ENCODE measurements around the gene KLK10.

KLK10 gene

DNA sequence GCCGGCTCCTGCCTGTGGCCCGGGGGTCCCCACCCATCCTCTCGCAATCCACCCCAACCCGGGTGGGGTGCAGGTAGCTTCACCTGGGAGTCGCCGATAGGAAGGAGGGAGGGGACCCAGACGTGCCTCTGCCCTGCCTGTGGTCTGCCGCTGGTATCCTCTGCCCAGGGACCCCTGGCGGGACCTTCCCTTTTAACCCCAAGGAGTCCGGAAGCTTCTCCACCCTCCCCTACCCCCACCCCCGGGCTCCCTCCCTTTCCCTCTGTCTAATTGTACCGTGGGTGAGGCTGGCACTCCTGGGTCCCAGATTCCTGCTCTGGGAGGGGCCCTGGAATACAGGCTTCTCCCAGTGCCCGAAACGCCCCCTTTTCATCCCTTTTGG, at the start of gene KLK10:
TSS of gene KLK10 (minus strand) at position 166 of the 382 bp plus-strand sequence. CDS start 579 bp downstream, outside the sequence.
- DNase-seq (ENCODE audit: low read depth) = no peak

DNA sequence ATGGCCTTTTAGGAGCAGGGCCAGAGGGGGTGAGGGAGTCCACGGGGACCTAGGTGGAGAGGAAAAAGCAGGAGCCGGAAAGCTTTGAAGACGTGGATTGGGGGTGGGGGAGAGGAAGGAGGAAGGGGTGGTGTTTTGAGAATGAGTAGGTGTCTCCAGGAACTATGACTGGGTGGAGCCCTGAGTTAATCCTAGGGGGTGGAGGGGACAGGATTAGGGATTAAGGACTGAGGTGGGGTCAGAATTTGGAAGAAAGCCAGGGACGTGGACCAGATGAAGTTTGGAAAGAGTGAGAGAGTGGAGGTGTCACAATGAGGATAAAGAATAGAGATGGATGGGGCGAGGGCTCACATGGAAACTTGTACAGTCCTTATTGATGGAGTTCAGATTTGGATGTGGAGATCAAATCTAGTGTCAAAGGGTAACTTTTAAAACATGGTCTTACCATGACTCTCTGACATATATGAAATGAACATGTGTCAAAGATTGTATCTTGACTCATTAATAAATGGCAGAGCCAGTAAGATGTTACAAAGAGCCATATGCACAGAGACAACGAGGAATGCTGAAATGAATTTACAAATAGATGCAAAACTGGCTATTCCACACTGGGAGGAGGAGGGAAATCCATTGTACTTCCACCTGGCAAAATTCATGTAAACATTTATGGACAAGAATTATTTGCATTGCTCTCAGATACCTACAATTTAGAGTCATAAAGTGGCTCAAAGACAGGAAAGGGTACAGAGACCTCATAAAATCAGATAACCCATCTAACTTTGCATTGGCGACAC, 47.1 kb upstream of the KLK10 start:
- DNase-seq (ENCODE audit: low read depth) = no peak

DNA sequence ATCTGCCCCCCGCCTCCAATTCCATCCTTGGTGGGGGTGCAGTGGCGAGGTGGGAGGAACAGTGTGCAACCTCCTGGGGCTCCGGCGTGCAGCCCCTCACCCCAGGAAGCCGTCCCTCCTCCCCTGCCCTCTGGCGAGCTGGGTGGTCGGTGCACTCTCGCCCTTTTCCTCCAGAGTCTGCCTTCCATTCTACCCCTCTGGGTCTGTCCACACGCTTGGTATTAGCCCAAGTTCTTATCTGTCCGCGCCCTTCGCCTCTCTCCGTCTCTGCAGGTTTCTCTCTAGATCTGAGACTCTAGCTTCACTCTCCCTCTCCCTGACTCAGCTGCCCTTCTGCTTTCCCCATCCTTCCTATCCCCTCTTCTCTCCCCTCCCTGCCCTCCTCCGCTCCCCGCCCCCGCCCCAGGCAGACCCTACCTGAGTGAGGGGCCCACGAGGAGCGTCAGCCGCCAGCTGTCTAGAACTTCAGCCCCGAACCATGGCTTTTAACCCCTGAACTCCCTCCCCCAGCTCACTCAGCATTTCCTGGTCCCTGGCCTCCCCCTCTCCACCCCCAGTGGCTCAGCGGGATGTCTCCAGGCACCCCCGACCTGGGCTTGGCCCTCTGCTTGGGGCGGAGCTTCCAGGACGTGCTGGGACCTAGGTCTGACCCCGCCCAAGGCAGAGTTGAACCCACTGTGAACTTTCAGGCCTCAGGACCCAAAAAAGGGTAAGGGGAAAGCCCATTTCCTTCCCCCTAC, 45.9 kb upstream of the KLK10 start:
- DNase-seq (ENCODE audit: low read depth) = no peak

DNA sequence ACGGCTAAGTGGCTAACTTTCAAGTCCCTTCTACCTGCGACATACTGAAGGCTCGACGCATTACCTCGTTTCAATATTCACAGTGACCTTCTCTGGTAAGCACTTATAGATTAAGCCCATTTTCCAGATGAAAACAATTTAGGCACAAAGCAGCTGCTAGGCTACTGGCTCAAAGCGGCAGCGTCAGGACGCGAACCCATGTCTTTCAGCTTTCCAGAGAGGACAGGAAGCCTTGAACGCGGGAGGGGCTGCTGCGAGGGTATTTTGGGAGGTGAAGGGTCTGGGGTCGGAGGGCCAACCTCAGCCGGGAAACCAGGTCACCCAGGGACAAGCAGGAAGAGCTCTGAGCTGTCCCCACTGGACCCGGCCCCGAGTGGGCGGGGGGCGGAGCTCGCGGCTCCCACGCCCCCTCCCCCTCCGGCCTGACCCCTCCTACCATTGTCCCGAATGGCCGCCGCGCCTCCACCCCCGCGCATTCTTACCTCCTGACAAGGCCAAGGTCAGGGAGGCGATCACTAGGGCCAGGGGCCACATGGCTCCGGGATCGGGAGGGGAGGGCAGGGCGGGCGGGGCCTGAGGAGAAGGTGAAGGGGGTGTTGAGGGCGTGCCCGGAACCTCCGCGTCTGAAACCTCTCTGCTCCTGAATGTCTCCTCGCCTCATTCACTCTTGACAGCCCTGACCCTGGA, 45.2 kb upstream of the KLK10 start, which contains the start of gene KLK13:
TSS of gene KLK13 (minus strand) at position 559 of the 687 bp plus-strand sequence. CDS start at position 534, 25 bp downstream.
- no peak for DNase-seq (ENCODE audit: low read depth)

GRCh38 chr19:51063664-51064063, 44.2 kb upstream of the KLK10 start:
- DNase-seq (ENCODE audit: low read depth) = no peak

GRCh38 chr19:51060973-51061372, 41.5 kb upstream of the KLK10 start:
- DNase-seq (ENCODE audit: low read depth) = no peak

- DNase-seq (ENCODE audit: low read depth) = no peak
Observed at GRCh38 chr19:51060336-51060735, 40.8 kb upstream of the KLK10 start.

DNA sequence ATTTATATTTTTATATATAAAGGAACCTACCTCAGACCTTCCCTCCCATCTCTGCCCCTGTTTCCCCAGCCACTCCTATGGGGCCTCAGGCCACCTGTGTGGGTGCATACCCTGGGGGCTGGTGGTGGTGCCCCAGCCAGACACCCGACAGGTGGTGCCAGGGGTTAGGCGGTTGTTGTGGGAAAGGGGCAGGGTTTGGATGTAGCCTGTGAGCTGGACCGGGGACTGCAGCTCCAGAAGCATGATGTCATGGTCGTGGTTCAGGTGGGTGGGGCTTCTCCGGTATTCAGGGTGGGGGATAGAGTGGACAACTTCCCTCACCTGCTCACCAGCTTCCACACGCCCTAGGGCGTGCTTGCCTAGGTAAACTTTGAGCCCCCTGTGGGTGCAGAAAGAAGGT, 40.2 kb upstream of the KLK10 start:
- no peak for DNase-seq (ENCODE audit: low read depth)

- DNase-seq (ENCODE audit: low read depth) = no peak
Observed at GRCh38 chr19:51055866-51056265, 36.4 kb upstream of the KLK10 start.

DNA sequence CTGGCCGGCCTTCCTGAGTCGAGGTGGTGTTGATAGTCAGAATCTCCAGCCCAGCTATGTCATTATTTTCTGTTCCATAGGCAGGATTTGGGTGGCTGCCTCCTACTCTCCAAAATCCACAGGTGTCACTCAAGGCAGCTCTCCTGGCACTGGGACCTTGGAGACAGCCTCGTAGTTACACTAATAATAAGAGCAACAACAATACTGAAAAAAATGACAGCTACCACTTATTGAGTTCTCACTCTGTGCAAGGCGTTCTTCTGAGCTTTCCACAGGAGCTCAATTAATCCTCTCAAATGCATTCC, 27.5 kb upstream of the KLK10 start:
- DNase-seq (ENCODE audit: low read depth) = no peak

DNA sequence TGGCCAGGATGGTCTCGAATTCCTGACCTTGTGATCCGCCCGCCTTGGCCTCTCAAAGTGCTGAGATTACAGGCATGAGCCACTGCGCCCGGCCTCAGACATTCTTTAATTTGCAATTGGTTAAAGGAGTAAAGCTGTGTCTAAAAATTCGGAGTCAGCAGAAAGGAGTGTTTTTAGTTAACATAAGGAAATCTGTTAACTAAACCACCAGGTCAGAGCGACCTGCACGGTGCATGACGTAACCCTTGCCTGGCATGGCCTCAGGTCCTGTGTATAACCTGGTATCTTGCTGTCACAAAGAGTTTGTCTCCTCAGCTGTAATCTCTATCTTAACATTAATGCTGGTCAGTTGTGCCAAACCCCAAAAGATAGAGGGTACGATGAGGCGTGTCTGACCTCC, 24.8 kb upstream of the KLK10 start:
- DNase-seq (ENCODE audit: low read depth) = no peak

GRCh38 chr19:51043497-51043896, 24.0 kb upstream of the KLK10 start:
- no peak for DNase-seq (ENCODE audit: low read depth)

DNA sequence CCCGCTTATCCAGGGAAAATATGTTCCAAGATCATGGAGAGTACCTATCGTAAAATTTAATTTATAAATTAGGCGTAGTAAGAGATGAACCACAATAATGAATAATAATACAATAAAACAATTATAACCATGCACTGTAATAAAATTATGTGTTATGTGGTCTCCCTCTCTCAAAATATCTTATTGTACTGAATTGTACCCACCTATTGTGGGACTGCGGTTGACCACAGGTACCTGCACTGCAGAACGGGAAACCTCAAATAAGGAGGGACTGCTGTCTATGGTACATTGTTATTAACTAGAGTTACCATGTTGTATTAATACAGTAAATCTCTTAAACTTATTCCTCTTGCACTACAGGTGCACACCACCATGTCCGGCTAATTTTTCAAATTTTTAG, 20.6 kb upstream of the KLK10 start:
- DNase-seq (ENCODE audit: low read depth) = no peak

GRCh38 chr19:51036519-51036918, 17.0 kb upstream of the KLK10 start:
- no peak for DNase-seq (ENCODE audit: low read depth)

- DNase-seq (ENCODE audit: low read depth) = no peak
Observed at GRCh38 chr19:51034704-51035103, 15.2 kb upstream of the KLK10 start, which contains the start of gene KLK12. Gene KLK12 (minus strand): TSS chr19:51035002. CDS start chr19:51034621, 381 bp downstream.

DNA sequence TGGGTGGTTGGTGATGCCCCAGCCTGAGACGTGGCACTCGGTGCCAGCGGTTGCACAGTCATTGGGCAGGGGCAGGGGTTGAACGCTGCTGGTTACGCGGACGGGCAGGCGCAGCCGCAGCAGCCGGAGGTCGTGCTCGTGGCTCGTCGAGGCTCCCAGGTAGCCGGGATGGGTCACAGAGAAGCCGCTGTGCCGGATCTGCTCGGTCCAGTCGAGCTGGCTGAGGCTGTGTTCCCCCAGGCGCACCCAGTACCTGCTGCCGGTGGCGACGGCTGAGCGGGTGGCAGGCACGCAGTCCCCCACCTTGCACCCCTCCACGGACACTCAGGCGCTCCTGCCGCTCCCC, 12.3 kb upstream of the KLK10 start:
- DNase-seq (ENCODE audit: low read depth) = no peak

DNA sequence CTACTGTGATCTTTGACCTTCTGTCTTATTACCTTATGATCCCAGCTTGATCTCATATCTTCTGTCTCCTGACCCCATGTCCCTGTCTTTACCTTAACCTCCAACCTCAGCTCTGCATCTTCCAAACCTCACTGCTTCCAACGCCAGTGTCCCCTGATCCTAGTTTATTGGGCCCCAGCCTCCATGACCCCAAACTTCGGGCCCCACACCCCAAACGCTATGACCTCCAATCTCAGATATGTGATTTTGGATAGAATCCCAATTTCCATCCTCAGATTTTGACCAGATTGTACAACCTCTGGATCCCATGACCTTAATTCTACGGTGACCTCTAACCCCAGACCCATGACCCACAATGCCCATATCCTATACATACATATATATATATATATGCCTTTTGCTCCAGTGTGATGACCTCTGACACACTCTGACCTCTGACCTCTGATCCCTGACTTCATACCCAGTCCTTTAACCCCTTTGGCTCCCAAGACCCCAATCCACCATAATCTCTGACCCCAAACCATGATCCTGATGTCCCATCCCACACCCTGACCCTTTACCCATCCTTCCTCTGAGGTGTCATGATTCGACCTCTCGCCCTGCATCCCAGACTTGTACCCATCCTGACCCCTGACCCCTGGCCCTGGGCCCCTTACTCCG, 11.8 kb upstream of the KLK10 start:
- no peak for DNase-seq (ENCODE audit: low read depth)

GRCh38 chr19:51030631-51031030, 11.1 kb upstream of the KLK10 start:
- DNase-seq (ENCODE audit: low read depth) = no peak

GRCh38 chr19:51029718-51030117, 10.2 kb upstream of the KLK10 start:
- no peak for DNase-seq (ENCODE audit: low read depth)

GRCh38 chr19:51027873-51028272, 8.4 kb upstream of the KLK10 start:
- DNase-seq (ENCODE audit: low read depth) = no peak

DNA sequence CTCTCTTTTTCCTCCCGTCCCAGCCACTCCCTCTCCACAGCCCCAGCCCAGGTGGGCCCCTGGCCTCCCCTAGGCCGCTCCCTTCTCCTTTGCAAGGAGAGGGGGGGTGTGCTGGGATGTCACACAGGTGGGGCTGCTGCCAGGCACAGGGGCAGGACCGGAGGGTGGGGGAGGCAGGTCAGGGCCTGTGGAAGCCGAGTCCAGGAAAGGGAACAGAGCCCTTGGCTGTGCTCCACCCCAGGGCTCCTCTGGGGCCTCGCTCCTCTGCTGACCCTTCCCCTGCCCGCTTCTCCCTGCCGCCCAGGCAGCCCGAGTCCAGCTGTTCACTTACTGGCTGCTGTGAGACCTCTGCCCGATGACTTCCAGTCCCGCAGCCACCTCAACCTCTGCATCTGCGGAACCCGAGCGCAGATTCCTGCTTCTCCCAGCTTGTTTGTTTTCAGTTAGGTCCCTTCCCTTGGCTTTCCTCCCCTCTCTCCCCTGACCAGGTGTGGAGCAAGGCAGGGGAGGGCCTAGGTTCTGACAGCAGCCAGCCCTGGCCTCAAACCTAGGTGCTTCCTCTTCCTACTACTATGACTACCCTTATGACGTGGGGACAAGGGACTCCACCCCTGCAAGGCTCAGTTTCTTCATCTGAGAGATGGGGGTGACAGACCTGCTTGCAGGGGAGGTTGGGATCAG, 7.8 kb upstream of the KLK10 start:
- no peak for DNase-seq (ENCODE audit: low read depth)

DNA sequence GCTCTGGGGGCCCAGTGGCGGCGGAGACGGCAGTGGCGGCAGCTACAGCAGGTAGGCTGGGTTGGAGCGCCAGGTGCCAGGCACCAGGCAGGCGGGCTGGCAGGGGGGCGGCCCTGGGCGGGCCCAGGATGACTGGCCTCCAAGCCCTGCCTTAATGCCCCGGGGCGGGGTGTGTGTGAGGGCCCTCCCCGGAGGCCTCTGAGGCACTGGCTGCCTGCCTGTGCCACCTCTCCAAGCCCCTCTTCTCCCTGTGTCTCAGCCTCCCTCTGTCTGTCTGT, 7.0 kb upstream of the KLK10 start, which contains the start of gene KLK11:
TSS of gene KLK11 (minus strand) at position 63 of the 278 bp plus-strand sequence. CDS start 985 bp downstream, outside the sequence.
- no peak for DNase-seq (ENCODE audit: low read depth)

Measured in activated T-cell treated with anti-CD3 and anti-CD28 coated beads for 1 hour (primary cell).